ENCODE measurements around the gene ACBD5.
"Not testable (repeated sequence)": the region's sequence is repeated elsewhere in the genome, so short reads cannot be mapped to it uniquely, and the experiment has no call there.

The ACBD5 gene

GRCh38 chr10:27240212-27241009 lies at the start of gene ACBD5:
ACBD5 (minus strand) TSS chr10:27240797; CDS start chr10:27240688, 109 bp downstream.
- DNase-seq: peak; percentile 63 to 70

GRCh38 chr10:27285093-27285492 lies 44.5 kb upstream of the ACBD5 start:
- DNase-seq: peak; percentile 19 to 28

- no peak for DNase-seq
Measured at GRCh38 chr10:27276581-27276980, 36.0 kb upstream of the ACBD5 start.

GRCh38 chr10:27266025-27266424 lies 25.4 kb upstream of the ACBD5 start:
- not testable (repeated sequence) for DNase-seq

GRCh38 chr10:27262788-27263187 lies 22.2 kb upstream of the ACBD5 start:
- DNase-seq: not testable (repeated sequence)

GRCh38 chr10:27258838-27259812 lies 18.5 kb upstream of the ACBD5 start:
- DNase-seq: no peak

GRCh38 chr10:27258492-27258837 lies 17.9 kb upstream of the ACBD5 start:
- DNase-seq: no peak

- DNase-seq: no peak
Measured at GRCh38 chr10:27256299-27257189, 15.9 kb upstream of the ACBD5 start.

- no peak for DNase-seq
Measured at GRCh38 chr10:27253576-27253975, 13.0 kb upstream of the ACBD5 start.

- DNase-seq: peak; percentile 76 to 83
Measured at GRCh38 chr10:27252267-27253000, 11.8 kb upstream of the ACBD5 start.

- DNase-seq: no peak
Measured at GRCh38 chr10:27251554-27251953, 11.0 kb upstream of the ACBD5 start.

- DNase-seq: no peak
Measured at GRCh38 chr10:27248215-27248614, 7.6 kb upstream of the ACBD5 start.

GRCh38 chr10:27247441-27247840 lies 6.8 kb upstream of the ACBD5 start:
- DNase-seq: no peak

GRCh38 chr10:27247006-27247405 lies 6.4 kb upstream of the ACBD5 start:
- no peak for DNase-seq

GRCh38 chr10:27245836-27246235 lies 5.2 kb upstream of the ACBD5 start:
- no peak for DNase-seq

GRCh38 chr10:27244976-27245375 lies 4.4 kb upstream of the ACBD5 start:
- DNase-seq: no peak

- peak; percentile 63 to 72 for DNase-seq
Measured at GRCh38 chr10:27242951-27243551, 2.5 kb upstream of the ACBD5 start.

GRCh38 chr10:27242473-27242950 lies 1.9 kb upstream of the ACBD5 start:
- DNase-seq: no peak

- DNase-seq: peak; percentile 82 to 84
Measured at GRCh38 chr10:27241652-27242472, 1.3 kb upstream of the ACBD5 start.

- peak in 1 of 2 donors; percentile 10 for DNase-seq
Measured at GRCh38 chr10:27241010-27241651, 534 bp upstream of the ACBD5 start.

Measured in activated CD4-positive, alpha-beta T cell treated with anti-CD3 and anti-CD28 coated beads for 4 hours (primary cell).